T follicular helper cell (primary cell): ENCODE results near the gene EDA.

ENCODE experiments used
- DNase-seq: peaks from one replicate; pipeline ENCODE4 v3.0.0-alpha.2; 2020; ENCODE audit warnings: low read depth

EDA gene

DNA sequence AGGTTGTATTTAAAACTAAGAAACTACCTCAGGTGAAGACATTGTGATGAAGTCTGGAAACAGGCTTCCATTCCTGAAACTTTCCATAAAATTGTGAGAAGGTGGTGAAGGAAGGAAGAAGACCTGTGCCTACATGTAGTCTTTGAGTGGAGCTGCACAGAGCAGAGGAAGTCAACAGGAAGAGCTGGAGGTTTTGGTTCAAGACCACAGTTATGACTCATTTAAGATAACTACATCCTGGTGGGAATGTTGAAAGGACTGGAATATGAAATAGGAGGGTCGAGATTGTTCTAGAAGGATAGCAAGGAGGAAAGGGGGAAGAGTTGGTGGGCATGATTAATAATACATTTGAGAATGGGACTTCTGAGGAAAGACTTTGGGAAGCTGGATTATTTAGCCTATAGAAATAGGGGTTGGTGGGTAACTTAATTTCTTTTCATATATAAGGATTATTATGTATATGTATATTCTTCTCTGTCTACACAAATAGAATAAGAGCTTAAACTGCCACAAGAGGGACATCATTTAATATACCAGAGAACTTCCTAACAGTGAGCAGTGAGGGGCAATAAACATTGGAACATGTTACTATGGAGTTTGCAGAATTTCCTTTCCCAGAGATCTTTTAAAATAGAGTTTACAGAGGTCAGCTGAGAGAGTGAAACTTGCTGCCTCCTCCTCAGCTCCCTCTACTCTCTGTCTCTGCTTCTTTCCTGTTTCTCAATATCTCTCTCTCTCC lies 410.4 kb downstream of the EDA start:
- no peak for DNase-seq

DNA sequence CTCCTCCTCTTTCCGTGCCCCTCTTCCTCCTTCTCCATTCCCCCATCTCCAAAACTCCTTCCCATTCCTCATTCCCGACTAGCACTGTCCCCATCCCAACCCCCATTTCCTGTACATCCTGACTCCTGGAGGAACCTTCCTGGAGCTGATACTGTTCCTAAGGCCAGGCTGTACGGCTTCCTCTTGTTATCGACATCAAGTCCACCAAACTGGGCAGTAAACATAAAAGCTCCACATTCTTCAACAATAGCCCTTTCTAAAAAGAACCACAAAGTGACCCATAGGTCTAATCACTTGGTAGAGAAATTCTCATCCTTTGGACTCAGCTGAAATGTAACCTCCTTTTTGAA lies 410.9 kb downstream of the EDA start:
- DNase-seq, result no peak

DNA sequence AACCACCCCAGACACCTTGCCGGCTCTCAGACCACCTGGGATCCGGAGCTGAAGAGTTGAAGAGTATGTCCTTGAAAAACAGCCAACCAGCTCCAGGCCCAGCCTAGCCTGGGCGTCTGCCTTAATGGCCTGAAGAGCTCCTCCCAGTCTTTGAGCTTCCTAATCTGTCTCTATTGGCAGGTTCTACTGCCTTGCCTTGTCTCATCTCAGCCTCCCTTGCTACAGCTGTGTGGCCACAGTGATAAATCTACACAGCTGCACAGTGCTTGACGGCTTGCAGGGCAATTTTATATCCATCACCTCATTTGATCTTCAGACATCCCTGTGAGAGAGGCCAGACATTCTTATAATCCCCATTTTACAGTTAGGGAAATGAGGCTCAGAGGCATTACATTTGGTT lies 413.9 kb downstream of the EDA start:
- no peak for DNase-seq

DNA sequence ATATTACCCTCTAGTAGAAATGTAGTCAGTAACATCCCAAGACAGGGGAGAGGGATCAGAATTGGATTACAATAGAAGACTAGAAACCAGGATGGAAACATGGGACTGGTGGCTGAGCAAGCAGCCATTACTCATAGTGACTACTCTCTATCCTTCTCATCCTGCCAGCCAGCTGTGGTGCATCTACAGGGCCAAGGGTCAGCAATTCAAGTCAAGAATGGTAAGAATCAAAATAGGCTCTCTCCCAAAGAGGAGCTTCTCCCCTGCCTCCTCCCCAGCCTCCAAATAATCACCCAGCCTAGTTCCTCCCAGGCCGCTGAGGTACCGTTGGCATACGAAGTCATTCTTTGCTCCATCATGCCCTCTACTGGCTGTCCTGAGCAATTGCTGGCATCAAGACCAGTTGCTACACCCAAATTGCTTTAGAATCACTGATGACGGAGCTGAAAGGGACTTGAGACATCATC lies 414.4 kb downstream of the EDA start:
- DNase-seq, result no peak

DNA sequence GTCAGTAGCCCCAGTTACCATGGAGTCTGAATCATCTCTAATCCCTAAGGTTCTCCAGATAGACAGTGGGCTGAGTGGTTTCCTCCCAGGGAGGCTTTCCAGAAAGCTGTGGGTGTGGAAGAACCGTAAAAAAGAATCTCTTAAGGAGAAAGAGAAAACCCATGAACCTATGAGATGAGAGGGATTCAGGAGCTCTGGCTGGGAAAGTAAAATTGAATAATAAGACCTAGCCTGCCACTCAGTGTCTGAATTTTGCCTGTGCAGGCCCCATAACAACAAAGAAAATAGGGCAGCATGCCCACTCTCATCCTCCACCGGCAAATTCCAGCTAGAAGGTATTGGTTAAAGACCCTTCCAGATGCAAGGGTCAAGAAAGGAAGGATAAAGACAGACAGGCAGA lies 416.9 kb downstream of the EDA start:
- DNase-seq, result no peak

DNA sequence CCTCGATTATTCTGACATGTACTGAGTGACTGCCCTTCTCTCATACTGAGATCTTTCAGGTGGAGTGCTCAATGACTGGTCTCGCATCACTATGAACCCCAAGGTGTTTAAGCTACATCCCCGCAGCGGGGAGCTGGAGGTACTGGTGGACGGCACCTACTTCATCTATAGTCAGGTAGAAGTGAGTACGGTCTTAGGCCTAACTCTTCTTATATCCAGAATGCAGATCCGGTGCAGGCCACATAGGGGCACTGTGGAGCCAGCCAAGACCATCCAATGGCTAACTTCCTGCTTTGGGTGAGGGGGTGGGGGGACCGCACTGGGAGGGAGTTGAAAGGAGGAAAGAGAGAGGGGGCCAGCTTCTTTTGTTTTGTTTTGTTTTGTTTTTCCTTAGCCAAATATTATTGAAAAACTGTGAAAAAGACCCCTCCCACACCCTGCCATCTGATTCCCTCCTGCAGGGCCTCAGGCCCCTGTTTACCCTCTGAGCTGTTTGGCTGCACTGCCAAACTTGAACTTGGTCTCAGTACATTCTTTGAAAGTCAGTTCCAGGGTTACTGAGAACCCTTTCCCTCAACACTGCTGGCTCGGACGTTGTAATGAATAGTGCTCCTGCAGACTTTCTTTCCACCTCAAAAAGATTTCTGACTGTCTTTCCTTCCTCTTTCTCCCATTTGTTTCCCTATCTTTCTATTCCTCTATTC lies 417.6 kb downstream of the EDA start:
- DNase-seq, result no peak

DNA sequence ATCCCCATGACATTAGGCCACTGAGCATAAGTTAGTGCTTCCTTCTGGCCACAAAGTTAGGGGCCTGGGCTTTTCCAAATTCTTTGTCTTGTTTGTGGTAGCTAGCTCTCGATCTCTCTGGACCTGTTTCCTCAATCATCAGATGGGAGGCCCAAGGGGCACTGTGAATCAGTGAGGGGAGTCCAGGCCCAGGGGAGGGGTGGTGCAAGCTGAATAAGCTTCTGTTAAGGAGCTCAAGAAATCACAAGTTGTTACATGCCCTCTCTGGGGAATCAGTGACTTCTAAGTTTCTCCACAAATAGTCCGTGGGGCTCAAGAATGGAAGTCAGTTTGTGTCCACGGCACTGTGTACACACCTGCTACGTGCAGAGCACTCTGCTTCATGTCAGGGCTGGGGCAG lies 418.7 kb downstream of the EDA start:
- no peak for DNase-seq

DNA sequence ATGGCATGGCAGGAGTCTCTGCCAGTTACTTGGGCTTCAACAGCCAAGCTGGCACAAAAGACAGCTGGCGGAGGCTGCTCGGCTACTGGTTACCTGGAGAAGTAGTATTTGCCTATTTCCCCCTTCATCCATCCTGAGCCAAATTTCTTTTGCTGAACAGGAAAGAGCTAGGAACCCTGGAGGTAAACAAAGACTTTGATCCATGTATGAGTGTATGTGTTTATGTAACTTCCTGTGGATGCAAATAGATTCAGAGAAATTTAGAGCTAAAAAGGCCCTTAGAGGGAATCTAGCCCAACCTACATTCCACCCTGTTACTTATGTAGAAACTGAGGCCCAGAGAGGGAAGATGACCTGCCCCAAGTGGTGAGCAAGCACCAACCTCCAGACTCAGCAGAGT lies 422.6 kb downstream of the EDA start:
- no peak for DNase-seq

DNA sequence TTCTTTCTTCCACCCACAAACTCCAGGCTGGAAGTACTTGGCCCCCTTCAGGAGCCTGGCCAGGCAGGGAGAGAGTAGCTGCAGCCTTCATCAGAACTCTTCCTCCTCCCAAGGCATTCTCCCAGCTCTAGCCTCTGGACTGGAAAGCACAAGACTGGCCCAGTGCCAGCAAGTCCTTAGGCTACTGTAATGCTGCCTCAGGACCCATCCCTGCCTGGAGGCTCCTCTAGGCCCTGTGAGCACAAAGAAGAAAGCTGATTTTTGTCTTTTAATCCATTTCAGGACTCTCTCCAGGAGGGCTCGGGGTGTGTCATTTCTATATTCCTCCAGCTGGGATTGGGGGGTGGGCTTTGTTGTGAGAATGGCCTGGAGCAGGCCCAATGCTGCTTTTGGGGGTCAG lies 423.0 kb downstream of the EDA start:
- DNase-seq, result no peak

DNA sequence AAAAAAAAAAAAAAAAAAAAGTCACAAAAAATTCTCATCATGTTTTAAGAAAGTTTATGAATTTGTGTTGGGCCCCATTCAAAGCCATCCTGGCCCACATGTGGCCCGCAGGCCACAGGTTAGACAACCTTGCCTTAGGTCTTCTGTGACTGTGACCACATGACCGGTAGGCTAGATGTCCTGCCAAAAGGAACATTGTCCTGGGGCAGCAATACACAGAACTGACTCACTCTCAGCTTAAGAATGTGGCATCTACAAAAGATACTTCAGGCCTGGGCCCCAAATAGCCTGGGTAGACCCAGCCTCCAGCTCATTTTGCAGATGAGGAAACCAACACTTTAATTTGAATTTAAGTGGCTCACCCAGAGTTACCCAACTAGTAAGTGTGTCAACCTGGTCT lies 423.8 kb downstream of the EDA start:
- DNase-seq, result no peak

DNA sequence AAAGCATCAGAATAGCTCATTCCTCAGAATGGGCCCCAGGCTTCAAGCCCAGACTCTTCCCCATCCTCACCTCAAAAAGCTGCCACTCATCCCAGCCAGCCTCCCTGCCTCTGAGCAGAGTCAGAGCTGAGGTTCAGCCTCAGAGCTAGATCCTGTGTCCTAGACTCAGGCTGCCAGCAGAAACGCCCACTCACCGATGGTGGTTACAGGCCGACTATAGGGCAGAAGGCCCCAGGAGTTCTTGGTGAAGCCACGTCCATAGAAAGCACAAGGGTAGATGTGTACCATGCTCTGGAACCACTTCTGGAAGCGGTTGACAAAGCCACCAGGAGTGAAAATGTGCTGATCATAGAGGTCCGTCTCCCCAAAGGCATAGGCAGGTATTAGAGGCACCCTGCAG lies 426.1 kb downstream of the EDA start:
- DNase-seq, result no peak

DNA sequence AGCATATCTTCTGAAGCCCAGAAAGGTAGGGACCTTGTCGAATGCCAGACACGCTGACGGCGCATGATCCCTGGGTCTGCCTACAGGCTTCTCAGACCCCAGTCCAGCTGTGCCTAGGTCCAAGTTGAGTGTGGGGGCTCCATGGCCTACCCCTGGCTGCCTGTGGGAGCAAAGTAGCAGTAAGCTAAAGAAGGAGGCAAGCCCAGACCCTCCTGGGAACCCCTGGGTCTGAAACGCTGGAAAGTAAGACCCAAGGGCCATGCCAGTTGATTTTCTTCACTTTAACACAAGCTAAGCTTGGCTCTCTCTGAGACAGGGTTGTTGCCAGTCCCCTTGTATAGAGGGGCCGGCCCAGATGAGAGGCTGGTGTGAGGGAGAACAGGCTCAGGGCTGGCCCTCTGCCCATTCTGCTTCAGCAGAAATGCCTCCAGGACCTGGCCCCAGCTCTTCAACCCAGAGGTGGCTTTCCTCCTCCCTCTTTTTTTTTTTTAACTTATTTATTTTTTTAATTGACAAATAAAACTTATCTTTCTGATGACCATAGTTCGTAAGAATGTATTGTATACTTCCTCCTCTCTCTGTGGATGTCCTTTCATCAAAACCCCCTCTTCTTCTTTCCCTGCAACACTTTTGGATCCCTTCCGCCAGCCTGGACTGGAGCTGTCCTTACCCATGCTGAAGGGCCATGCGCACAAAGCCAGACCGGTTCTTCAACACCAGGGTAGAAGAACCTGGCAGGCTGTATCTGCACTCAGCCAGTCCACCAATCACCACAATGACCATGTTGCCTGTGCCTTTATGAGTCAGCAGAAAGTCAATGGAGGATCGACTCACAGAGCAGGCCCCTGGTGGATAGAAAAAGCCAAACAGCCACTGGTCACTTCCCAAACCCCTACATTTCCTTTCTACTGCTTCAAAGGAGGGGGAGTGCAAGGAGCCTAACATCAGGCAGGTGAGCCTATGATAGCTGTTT lies 426.8 kb downstream of the EDA start:
- no peak for DNase-seq

DNA sequence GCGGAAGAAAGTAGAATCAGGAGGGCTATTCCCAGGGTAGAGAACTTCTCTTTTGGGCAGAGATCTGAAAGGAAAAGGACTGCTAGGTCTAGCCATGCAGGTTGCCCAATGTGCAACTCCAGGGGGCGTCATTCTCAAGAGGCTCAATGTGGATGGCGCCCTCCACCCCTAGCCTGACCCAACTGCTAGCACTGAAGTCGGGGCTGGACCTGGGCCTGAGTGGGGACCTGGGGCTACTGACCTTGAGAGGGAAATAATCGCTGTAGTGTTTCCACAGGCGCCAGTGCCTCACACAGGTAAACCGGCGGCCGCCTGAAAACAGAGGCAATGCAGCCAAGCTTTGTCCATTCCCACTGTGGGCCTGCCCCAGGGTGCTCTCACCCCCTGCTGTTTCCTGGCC lies 427.8 kb downstream of the EDA start:
- DNase-seq, result no peak

DNA sequence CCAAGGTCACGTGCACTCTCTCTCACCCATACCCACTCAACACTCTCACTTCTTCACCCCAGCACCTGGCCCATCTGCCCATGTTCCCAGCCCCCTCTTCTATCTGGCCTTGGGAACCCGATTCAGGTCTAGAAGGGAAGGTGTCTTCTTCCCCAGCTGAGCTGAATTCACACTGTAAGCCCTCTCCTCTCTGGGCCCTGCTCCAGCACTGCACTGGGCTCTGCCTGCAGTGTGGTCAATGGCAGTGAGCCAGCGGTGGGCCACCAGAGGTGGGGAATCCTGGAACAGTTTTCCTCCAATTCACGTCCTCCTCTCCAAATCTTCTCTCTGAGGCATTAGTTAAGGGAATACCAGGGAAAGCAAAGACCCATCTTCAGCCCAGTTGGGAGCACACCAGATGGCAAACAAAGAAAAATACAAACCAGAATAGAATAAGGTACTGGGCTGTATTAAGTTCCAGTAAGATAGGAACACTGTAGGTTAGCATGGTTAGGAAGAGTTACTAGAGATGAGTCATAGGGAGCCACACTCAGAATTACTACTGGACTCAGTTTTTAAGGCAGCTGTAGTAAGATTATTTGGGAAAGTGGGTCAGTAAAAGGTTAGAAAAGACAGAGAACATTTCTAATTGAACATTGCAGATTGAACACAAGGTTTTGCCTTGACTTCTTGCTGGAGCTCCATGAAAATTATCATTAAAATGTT lies 428.8 kb downstream of the EDA start:
- no peak for DNase-seq

DNA sequence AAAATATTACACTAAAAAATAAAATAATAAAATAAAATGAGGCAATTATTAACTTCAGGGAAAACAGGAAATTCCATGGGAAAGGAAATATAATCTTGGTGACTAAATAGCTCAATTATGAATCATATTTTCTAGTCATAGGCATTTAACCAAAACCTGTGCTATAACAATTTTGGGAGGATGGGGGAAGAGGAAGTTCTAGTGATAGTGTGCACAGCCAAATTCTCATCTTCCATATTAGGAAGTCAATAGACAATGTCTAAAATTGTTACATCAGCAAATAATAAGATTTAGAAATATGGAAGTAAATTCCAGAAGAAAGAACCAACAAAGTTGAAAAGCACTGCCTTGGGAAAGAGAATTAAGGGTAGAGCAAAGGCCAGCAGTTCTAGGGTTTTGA lies 431.1 kb downstream of the EDA start:
- DNase-seq, result no peak

DNA sequence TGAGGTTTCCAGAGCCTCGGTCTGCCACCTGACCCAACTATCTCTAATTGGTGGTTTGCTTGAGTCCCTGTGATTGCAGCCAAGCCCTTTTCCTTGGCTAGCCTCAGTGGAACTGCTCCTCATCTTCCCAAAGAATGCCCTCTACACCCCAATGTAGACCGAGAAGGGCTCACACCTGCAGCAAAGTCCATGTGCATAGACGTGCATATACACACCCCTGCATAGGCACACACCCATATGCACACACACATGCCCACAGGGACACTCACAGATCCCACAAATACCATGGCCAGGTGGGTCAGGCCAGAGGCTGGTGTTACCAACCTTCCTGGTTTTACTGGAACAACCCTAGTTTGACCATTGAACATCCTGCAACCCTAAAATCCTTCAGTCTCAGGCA lies 433.5 kb downstream of the EDA start:
- DNase-seq, result no peak

DNA sequence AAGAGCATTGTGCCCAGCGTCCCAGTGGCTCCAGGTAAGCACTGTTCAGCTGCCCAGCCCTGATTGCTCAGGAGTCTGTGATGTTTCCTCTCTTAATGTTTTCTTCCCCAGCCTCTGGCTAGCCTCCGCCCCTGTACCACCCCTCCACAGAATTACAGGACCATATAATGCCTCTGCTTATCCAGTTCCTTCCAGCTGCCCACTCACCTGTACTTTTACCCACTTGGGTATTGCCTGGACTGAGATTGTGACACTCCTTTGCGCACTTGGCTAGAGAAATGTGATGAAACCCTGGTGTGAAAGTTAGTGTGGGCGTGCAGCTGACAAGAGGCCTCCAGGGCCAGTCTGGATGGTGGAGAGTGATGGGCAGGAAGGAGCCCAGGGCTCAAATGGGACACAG lies 434.0 kb downstream of the EDA start, which contains the start of gene AWAT2:
TSS of gene AWAT2 (minus strand) at position 14 of the 400 bp plus-strand sequence. CDS start at position 8, 6 bp downstream.
- no peak for DNase-seq

DNA sequence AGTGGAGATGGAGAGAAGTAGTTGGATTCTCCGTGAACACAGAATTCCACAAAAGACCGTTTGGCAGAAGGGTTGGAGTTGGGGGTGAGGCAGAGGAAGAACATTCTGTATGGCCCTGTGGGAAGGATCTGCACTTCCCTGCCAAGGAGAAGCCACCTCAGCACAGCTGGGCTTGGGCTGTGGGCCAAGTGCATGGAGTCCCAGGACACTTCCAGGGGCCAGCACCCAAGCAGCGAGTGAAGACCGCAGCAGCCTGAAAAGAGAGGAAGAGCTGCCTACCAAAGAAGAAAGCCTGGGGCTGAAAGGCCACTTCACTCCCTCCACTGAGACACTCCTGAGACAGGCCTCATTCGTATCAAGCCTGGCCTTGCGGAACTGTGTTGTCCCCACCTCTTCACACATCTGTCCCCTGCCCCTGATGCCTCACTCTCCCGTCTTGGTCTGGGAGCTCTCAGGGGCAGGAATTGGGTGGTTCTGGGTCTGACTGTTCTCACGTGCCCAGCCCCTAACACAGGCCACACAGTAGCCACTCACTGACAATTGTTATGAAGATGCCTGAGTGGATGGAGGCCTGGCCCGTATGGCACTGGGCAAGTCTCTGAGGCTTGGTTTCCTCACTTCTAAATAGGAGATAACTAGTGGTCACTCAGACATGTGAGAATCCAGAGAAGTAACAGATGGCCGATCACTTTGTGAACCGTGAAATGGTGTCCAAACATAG lies 437.1 kb downstream of the EDA start:
- no peak for DNase-seq

DNA sequence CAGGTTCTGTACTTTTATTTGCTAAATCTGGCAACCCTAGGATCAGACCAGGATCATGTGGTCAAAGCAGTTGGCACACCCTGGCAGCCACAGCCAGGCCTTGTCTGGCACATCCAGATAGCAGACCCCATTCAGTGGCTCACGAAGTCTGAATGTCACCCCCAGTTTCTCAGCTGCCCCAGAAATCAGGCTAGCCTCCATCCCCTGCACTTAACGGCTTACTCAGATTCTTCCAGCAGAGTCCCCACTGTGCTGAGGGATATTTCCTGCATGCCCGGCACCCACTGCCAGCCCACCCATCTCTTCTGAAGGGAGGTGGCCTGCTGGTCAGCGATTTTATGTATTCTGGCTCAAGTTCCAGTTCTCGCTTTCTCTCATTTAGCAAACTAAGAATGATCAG lies 438.5 kb downstream of the EDA start:
- no peak for DNase-seq

DNA sequence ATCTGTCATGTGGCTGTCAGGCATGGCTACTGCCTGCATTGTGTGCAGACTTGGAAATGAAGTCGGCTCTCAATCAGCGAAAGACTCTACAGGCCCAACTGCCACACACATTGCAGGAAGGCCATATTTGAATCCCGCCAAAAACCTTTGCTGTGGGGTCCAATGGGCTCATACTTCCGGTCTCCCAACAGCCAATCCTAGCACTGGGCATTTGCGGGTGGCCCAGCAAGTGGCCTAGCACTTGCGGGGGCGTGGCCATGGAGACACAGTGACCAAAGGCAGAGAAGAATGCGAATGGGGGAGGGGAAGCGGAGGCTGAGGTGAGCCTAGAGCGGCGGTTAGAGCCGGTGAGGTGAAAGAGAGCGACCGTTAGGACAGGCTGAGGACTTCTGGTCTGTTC lies 446.2 kb downstream of the EDA start, which contains the start of gene OTUD6A:
TSS of gene OTUD6A (plus strand) at position 382 of the 400 bp plus-strand sequence. CDS start 68 bp downstream, outside the sequence.
- no peak for DNase-seq

DNA sequence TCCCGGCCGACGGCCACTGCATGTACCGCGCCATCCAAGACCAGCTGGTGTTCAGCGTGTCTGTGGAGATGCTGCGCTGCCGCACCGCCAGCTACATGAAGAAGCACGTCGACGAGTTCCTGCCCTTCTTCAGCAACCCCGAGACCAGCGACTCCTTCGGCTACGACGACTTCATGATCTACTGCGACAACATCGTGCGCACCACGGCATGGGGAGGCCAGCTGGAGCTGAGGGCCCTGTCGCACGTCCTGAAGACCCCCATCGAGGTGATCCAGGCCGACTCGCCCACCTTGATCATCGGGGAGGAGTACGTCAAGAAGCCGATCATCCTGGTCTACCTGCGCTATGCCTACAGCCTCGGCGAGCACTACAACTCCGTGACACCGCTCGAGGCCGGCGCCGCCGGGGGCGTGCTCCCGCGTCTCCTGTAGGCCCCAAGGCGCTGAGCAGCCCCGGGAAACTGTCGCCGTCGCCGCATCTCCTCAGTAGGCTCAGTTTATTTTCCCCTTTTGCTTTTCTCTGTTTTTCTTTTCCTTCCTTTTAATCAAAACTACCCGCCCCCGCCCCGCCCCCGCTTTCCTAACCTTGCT lies 447.1 kb downstream of the EDA start:
- DNase-seq, result no peak
